VCaP (cell line): ENCODE measurements around the gene ZNF277.

Source experiments
- H3K27ac ChIP-seq: fragments of 450-650 bp; 2 replicates; pipeline ENCODE4 v1.5.1; 2017
- CTCF ChIP-seq: fragments of 450-650 bp; conservative IDR thresholded peaks from 2 replicates; pipeline ENCODE4 v1.5.1; 2017; ENCODE audit warnings: mild to moderate bottlenecking, moderate library complexity

ZNF277 gene

DNA sequence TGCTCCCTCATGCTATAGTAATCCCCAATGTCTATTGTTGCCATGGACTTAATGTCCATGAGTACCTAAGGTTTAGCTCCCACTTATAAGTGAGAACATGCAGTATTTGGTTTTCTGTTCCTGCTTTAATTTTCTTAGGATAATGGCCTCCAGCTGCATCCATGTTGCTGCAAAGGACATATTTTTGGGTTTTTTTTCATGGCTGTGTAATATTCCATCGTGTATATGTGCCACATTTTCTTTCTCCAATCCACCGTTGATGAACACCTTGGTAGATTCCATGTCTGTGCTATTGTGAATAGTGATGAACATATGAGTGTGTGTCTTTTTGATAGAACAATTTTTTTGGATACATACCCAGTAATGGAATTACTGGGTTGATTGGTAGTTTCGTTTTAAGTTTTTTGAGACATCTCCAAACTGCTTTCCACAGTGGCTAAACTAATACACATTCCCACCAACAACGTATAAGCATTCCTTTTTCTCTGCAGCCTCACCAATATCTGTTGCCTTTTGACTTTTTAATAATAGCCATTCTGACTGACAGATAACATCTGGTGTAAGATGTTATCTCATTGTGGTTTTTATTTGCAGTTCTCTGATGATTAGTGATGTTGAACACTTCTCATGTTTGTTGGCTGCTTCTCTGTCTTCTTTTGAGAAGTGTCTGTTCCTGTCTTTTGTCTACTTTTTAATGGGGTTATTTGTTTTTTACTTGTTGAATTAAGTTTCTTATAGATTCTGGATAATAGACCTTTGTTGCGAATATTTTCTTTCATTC is 175.0 kb downstream of the ZNF277 start:
- TF ChIP-seq CTCF, result no peak
- no peak overlapping the region for H3K27ac ChIP-seq

- peak; percentile 58 for TF ChIP-seq CTCF
- no peak overlapping the region for H3K27ac ChIP-seq
Measured at GRCh38 chr7:112383671-112384417, 177.3 kb downstream of the ZNF277 start.

DNA sequence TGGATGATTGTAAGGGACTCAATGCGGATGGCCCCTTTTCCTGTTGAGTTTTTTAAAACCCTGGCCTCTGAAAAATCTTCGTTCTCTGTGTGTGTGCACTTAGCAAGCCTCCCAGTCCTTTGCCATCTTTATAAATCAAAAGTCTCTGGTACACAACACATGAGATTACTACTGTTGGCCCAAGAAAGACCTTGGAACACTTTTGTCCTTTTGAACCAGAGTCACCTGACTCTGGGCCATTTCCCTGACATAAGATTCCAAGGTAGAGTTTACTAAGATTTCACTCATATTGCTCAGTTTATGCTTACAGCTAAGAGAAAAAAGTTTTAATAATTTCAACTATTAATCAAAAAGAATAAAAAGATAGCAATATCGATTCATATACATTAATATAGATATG is 179.0 kb downstream of the ZNF277 start:
- no peak overlapping the region for H3K27ac ChIP-seq
- TF ChIP-seq CTCF, result no peak

- no peak overlapping the region for H3K27ac ChIP-seq
- no peak for TF ChIP-seq CTCF
Measured at GRCh38 chr7:112386619-112387018, 180.1 kb downstream of the ZNF277 start.

GRCh38 chr7:112390167-112390566 is 183.7 kb downstream of the ZNF277 start:
- no peak for TF ChIP-seq CTCF
- H3K27ac ChIP-seq, result peak overlapping the region; percentile 70

GRCh38 chr7:112391079-112391821 is 184.8 kb downstream of the ZNF277 start:
- H3K27ac ChIP-seq, result peak overlapping the region; percentile 70

DNA sequence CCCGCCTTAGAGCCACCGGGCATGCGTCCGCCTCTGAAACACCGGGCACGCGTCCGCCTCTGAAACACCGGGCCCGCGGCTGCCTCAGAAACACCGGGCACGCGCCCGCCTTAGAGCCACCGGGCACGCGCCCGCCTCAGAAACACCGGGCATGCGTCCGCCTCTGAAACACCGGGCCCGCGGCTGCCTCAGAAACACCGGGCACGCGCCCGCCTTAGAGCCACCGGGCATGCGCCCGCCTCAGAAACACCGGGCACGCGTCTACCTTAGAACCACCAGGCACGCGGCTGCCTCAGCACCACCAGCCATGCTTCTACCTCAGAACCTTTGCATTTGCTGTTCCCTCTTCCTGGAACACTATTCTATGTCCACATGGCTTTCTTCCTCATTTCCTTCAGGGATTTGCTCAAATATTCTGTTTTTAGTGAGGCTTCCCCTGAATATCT is 185.4 kb downstream of the ZNF277 start:
- peak overlapping the region; percentile 94 for H3K27ac ChIP-seq
